Vagina (tissue), 2 donors: ENCODE data around the gene ADGRE1. TPM values are rescaled to one million over a fixed set of nuclear protein-coding genes. Genes with fewer than 3 reads are reported as not detected.

ENCODE experiments used
- DNase-seq, 2 donors: peaks; one replicate each; pipeline ENCODE4 v3.0.0-alpha.2; 2017; ENCODE audit errors: extremely low spot score in 2 of 2
- H3K27ac ChIP-seq: fragments of 200-600 bp; sonication (generic); one replicate; pipeline ENCODE4 v1.5.1; 2019
- H3K27me3 ChIP-seq: fragments of 200-600 bp; sonication (generic); one replicate; pipeline ENCODE4 v1.5.1; 2019
- H3K36me3 ChIP-seq, 2 donors: fragments of 200-600 bp; sonication (generic); one replicate each; pipeline ENCODE4 v1.5.1; 2017 to 2019
- H3K4me1 ChIP-seq: fragments of 200-600 bp; sonication (generic); one replicate; pipeline ENCODE4 v1.5.1; 2019
- H3K4me3 ChIP-seq, 2 donors: fragments of 200-600 bp; sonication (generic); 1 replicate in 1 of 2; 2 replicates in 1 of 2; pipeline ENCODE4 v1.5.1; 2016 to 2019
- H3K9me3 ChIP-seq: fragments of 200-600 bp; sonication (generic); one replicate; pipeline ENCODE4 v1.5.1; 2019
- POLR2A ChIP-seq, 2 donors: fragments of 450-650 bp; IDR thresholded peaks; one replicate each; pipeline ENCODE4 v1.6.1; 2017; ENCODE audit warnings: antibody characterized with exemption in 2 of 2, mild to moderate bottlenecking in 2 of 2, moderate library complexity in 2 of 2
- POLR2AphosphoS5 ChIP-seq, 2 donors: sonication (generic); formaldehyde crosslinking; IDR thresholded peaks; one replicate each; pipeline ENCODE4 v1.9.0; 2017; ENCODE audit warnings: antibody characterized with exemption in 2 of 2, mild to moderate bottlenecking in 2 of 2, low read depth in 1 of 2; ENCODE audit not compliant: insufficient read depth in 1 of 2
- intact Hi-C: fragments of 100-400 bp; cut with DNase I; formaldehyde crosslinking; loops from one replicate; pipeline ENCODE4 v1.15.1; 2023
- small RNA-seq: library from RNA; depleted of rRNA; stranded (forward); fragments of <200 nt; gene quantifications from one replicate; pipeline ENCODE3, GENCODE V24; 2016
- total RNA-seq: library from RNA; depleted of rRNA; stranded (reverse); fragments of >200 nt; gene quantifications from one replicate; pipeline ENCODE4 v1.2.3, GENCODE V29; 2016
- TF ChIP-seq, protein P1 (sequence below), 3 experiments: fragments of 450-650 bp in 2 of 3; fragments of 200-600 bp in 1 of 3; sonication (generic) in 1 of 3; IDR thresholded peaks; one replicate each; pipeline ENCODE4 v1.5.1; 2017 to 2019; ENCODE audit warnings: antibody characterized with exemption in 3 of 3, mild to moderate bottlenecking in 2 of 3, moderate library complexity in 2 of 3

ADGRE1 gene
- total RNA-seq, 1 donor from 2014 or later = not detected

DNA sequence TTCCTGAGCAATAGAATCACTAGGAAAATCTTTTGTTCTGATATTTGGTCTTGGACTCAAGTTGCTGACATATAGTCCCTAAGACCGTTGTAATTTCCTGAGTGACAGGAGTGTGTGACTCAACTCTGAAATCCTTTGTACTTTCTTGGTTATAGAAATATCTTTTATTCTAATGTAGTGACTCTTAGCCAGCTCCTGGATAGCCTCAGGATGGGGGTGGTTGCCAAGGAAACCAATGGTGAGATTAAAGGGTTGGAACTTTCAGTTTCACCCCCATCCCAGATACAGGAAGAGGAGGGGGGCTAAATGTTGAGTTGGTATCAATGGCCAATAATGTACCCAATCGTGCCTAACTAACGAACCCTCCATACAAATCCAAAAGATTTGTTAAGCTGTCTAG lies 92.0 kb downstream of the ADGRE1 start:
- DNase-seq = no peak
- Histone ChIP-seq H3K4me3 (no peak overlapping the region), H3K4me1 (no peaks in the 10 kb centered on the region), H3K36me3 (no peaks in the 10 kb centered on the region), H3K27ac (no peak overlapping the region), H3K9me3 (peaks cover 5% of the 10 kb centered on the region), H3K27me3 (no peaks in the 10 kb centered on the region)
- TF ChIP-seq POLR2AphosphoS5 (IDR thresholded peaks at IDR 0.05; ENCODE audit: insufficient read depth in 1 of 2, low read depth in 1 of 2) = no peak
- TF ChIP-seq, protein P1, sequence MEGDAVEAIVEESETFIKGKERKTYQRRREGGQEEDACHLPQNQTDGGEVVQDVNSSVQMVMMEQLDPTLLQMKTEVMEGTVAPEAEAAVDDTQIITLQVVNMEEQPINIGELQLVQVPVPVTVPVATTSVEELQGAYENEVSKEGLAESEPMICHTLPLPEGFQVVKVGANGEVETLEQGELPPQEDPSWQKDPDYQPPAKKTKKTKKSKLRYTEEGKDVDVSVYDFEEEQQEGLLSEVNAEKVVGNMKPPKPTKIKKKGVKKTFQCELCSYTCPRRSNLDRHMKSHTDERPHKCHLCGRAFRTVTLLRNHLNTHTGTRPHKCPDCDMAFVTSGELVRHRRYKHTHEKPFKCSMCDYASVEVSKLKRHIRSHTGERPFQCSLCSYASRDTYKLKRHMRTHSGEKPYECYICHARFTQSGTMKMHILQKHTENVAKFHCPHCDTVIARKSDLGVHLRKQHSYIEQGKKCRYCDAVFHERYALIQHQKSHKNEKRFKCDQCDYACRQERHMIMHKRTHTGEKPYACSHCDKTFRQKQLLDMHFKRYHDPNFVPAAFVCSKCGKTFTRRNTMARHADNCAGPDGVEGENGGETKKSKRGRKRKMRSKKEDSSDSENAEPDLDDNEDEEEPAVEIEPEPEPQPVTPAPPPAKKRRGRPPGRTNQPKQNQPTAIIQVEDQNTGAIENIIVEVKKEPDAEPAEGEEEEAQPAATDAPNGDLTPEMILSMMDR (IDR thresholded peaks at IDR 0.05) = no peak
- TF ChIP-seq POLR2A (IDR thresholded peaks at IDR 0.05) = no peak
- intact Hi-C loops = no loop called here

DNA sequence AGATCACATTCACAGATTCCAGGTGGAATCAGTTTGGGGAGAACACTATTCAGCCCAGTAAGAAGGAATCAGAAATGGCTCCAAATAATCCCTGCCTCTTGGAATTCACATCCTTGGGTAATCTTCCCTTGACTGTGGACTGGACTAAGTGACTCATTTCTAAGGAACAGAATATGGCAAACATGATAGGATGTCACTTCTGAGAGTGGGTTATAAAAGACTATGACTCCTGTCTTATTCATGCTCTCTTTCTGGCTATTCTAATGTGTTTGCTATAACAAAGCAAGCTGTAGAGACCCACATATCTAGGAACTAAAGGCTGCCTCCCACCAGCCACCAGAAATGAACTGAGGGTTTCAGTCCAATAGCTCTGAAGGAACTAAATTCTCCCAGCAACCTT lies 96.1 kb downstream of the ADGRE1 start:
- peaks cover 5% of the 10 kb centered on the region for H3K9me3 ChIP-seq
- no peaks in the 10 kb centered on the region for H3K36me3 ChIP-seq
- no peaks in the 10 kb centered on the region for H3K4me1 ChIP-seq
- H3K27me3 ChIP-seq = no peaks in the 10 kb centered on the region
- DNase-seq = no peak
- H3K4me3 ChIP-seq = no peak overlapping the region
- TF ChIP-seq, protein P1 (IDR thresholded peaks at IDR 0.05) = no peak
- no peak for TF ChIP-seq POLR2AphosphoS5 (IDR thresholded peaks at IDR 0.05; ENCODE audit: insufficient read depth in 1 of 2, low read depth in 1 of 2)
- intact Hi-C loops = no loop called here
- no peak overlapping the region for H3K27ac ChIP-seq

DNA sequence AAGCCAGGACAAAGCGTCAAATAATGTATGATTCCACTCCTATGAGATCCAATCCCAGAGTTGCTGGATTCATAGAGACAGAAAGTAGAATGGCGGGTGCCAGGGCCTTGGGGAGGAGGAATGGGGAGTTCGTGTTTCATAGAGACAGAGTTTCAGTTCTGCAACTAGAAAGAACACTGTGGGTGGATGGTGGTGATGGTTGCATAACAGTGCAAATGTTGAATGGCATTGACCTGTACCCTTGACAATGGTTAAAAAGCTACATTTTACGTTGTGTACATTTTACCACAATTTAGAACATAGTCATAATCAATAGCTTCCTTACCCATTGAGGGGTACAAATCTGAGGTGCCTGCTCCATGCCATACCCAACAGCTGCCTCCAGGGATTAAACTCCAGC lies 100.5 kb downstream of the ADGRE1 start:
- no peak for DNase-seq
- intact Hi-C loops = no loop called here
- peaks cover 5% of the 10 kb centered on the region for H3K9me3 ChIP-seq
- H3K27ac ChIP-seq = no peak overlapping the region
- H3K4me3 ChIP-seq = no peak overlapping the region
- H3K4me1 ChIP-seq = no peaks in the 10 kb centered on the region
- no peaks in the 10 kb centered on the region for H3K36me3 ChIP-seq
- H3K27me3 ChIP-seq = no peaks in the 10 kb centered on the region
- TF ChIP-seq POLR2AphosphoS5 (IDR thresholded peaks at IDR 0.05; ENCODE audit: insufficient read depth in 1 of 2, low read depth in 1 of 2) (no peak), POLR2A (IDR thresholded peaks at IDR 0.05) (no peak)
- TF ChIP-seq, protein P1 (IDR thresholded peaks at IDR 0.05) = no peak

DNA sequence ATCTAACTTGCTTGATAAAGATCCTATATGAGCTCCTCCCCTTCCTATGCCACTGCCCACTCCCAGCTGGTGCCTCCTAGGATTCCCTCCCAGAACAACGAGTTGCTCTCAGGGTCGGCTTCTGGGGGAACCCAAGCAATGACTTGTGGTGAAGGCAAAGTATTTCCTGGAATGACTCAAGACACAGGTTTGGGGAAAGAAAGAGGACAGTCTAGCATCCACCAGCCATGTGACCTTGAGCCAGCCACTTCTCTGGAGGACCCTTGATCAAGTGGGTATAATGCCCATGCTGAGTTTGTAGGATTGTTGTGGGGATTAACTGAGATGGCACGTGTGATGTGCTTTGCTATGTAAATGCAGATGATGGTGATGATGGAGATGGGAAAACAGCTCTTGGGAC lies 100.9 kb downstream of the ADGRE1 start:
- no peak for DNase-seq
- intact Hi-C loops = no loop called here
- Histone ChIP-seq H3K27me3 (no peaks in the 10 kb centered on the region), H3K36me3 (no peaks in the 10 kb centered on the region), H3K4me3 (no peak overlapping the region), H3K4me1 (no peaks in the 10 kb centered on the region), H3K9me3 (peaks cover 5% of the 10 kb centered on the region), H3K27ac (no peak overlapping the region)
- TF ChIP-seq POLR2A (IDR thresholded peaks at IDR 0.05) (no peak), POLR2AphosphoS5 (IDR thresholded peaks at IDR 0.05; ENCODE audit: insufficient read depth in 1 of 2, low read depth in 1 of 2) (no peak)
- TF ChIP-seq, protein P1 (IDR thresholded peaks at IDR 0.05) = no peak

Small RNAs within 50 kb of the gene (small RNA-seq; reads per million reads assigned to genes)
- gene RF00017 = not detected

Other genes with a start within 250 kb of the ADGRE1 start
- 1.7 TPM for gene TNFSF14, start 217.4 kb upstream of the ADGRE1 start, total RNA-seq
- 1,239 TPM for gene C3, start 166.9 kb upstream of the ADGRE1 start, total RNA-seq
- gene GPR108, start 150.0 kb upstream of the ADGRE1 start, total RNA-seq = 62.9 TPM
- 129 TPM for gene TRIP10, start 147.9 kb upstream of the ADGRE1 start, total RNA-seq
- gene SH2D3A, start 120.1 kb upstream of the ADGRE1 start, total RNA-seq = 21.9 TPM
- 5.9 TPM for gene VAV1, start 114.9 kb upstream of the ADGRE1 start, total RNA-seq
- gene MBD3L2B, start 133.9 kb downstream of the ADGRE1 start, total RNA-seq = not detected
- gene MBD3L5, start 143.0 kb downstream of the ADGRE1 start, total RNA-seq = not detected
- gene MBD3L4, start 152.6 kb downstream of the ADGRE1 start, total RNA-seq = not detected
- gene MBD3L2, start 161.7 kb downstream of the ADGRE1 start, total RNA-seq = not detected
- gene MBD3L3, start 171.1 kb downstream of the ADGRE1 start, total RNA-seq = not detected
- gene ZNF557, start 182.1 kb downstream of the ADGRE1 start, total RNA-seq = 10.1 TPM